Neural progenitor cell (in vitro differentiated cells): ENCODE data around the gene RSL1D1. TPM values are rescaled to one million over a fixed set of nuclear protein-coding genes. Genes with fewer than 3 reads are reported as not detected.
A peak's percentile ranks its signal among the peaks of the same experiment; 100 is the strongest.
"Not testable (repeated sequence)": the region's sequence is repeated elsewhere in the genome, so short reads cannot be mapped to it uniquely, and the experiment has no call there.

Experiments used
- DNase-seq: peaks from one replicate; pipeline ENCODE4 v3.0.0-alpha.2; 2016; ENCODE audit warnings: low spot score
- H2AFZ ChIP-seq: fragments of 200-600 bp; sonication (generic); replicated peaks from 2 replicates; pipeline ENCODE4 v1.6.1; 2016; ENCODE audit warnings: antibody characterized with exemption
- H3F3A ChIP-seq: fragments of 200-600 bp; sonication (generic); 2 replicates; pipeline ENCODE4 v1.6.1; 2016; ENCODE audit warnings: antibody characterized with exemption, low read depth
- H3K27ac ChIP-seq: fragments of 200-600 bp; sonication (generic); 2 replicates; pipeline ENCODE4 v1.5.1; 2016; ENCODE audit warnings: mild to moderate bottlenecking
- H3K27me3 ChIP-seq: fragments of 200-600 bp; sonication (generic); 2 replicates; pipeline ENCODE4 v1.6.1; 2016; ENCODE audit warnings: mild to moderate bottlenecking, moderate library complexity
- H3K36me3 ChIP-seq: fragments of 200-600 bp; sonication (generic); 2 replicates; pipeline ENCODE4 v1.5.1; 2016
- H3K4me1 ChIP-seq: fragments of 200-600 bp; sonication (generic); 2 replicates; pipeline ENCODE4 v1.6.1; 2016; ENCODE audit warnings: mixed run types
- H3K4me2 ChIP-seq: fragments of 200-600 bp; sonication (generic); 2 replicates; pipeline ENCODE4 v1.6.1; 2016
- H3K4me3 ChIP-seq: fragments of 200-600 bp; sonication (generic); 2 replicates; pipeline ENCODE4 v1.5.1; 2016
- H3K79me2 ChIP-seq: fragments of 200-600 bp; sonication (generic); 2 replicates; pipeline ENCODE4 v1.6.1; 2016; ENCODE audit warnings: low read depth
- H3K9ac ChIP-seq: fragments of 200-600 bp; sonication (generic); 2 replicates; pipeline ENCODE4 v1.6.1; 2016
- H3K9me3 ChIP-seq: fragments of 200-600 bp; sonication (generic); 2 replicates; pipeline ENCODE4 v1.5.1; 2016; ENCODE audit warnings: low read depth
- H4K20me1 ChIP-seq: fragments of 200-600 bp; sonication (generic); 2 replicates; pipeline ENCODE4 v1.6.1; 2016; ENCODE audit warnings: low read depth
- H3K27ac Mint-ChIP-seq: 3 replicates; pipeline ENCODE4 v1.8.0; 2021; ENCODE audit warnings: mixed read lengths
- H3K27me3 Mint-ChIP-seq: 2 replicates; pipeline ENCODE4 v1.8.0; 2022; ENCODE audit warnings: low read depth, mild to moderate bottlenecking, inconsistent platforms, moderate library complexity, mixed read lengths; ENCODE audit not compliant: insufficient read depth
- H3K36me3 Mint-ChIP-seq: 3 replicates; pipeline ENCODE4 v1.8.0; 2021; ENCODE audit warnings: mixed read lengths
- H3K4me1 Mint-ChIP-seq: 3 replicates; pipeline ENCODE4 v1.8.0; 2021; ENCODE audit warnings: mixed read lengths
- H3K4me3 Mint-ChIP-seq: 3 replicates; pipeline ENCODE4 v1.8.0; 2021; ENCODE audit warnings: mild to moderate bottlenecking, moderate library complexity, mixed read lengths
- H3K9me3 Mint-ChIP-seq: 3 replicates; pipeline ENCODE4 v1.8.0; 2020; ENCODE audit warnings: mixed read lengths
- CTCF ChIP-seq: fragments of 200-600 bp; sonication (generic); IDR thresholded peaks from 2 replicates; pipeline ENCODE4 v1.5.1; 2017; ENCODE audit warnings: antibody characterized with exemption, mild to moderate bottlenecking
- EZH2 ChIP-seq: fragments of 200-600 bp; sonication (generic); IDR thresholded peaks from 2 replicates; pipeline ENCODE4 v1.6.1; 2017; ENCODE audit warnings: antibody characterized with exemption, mild to moderate bottlenecking, moderate library complexity
- EZH2phosphoT487 ChIP-seq: fragments of 200-600 bp; sonication (generic); IDR thresholded peaks from 2 replicates; pipeline ENCODE4 v1.6.1; 2017; ENCODE audit warnings: antibody characterized with exemption
- total RNA-seq: library from RNA; depleted of rRNA; stranded (reverse); fragments of >200 nt; gene quantifications from 2 replicates; pipeline ENCODE4 v1.2.3, GENCODE V29; 2015; ENCODE audit warnings: low replicate concordance

RSL1D1 gene
- total RNA-seq, 1 donor from 2014 or later = 384 TPM

- Mint-ChIP-seq H3K27me3 (no peaks in the 10 kb centered on the region), H3K4me3 (no peak overlapping the region), H3K36me3 (peaks cover 19% of the 10 kb centered on the region), H3K4me1 (no peaks in the 10 kb centered on the region), H3K27ac (peak overlapping the region; percentile 36), H3K9me3 (no peaks in the 10 kb centered on the region)
- Histone ChIP-seq H3K79me2 (no peaks in the 10 kb centered on the region), H3K9ac (no peak overlapping the region), H3K4me2 (no peak overlapping the region), H3K4me3 (no peak overlapping the region), H3K27ac (no peak overlapping the region), H4K20me1 (peaks cover 3% of the 10 kb centered on the region), H3K4me1 (no peaks in the 10 kb centered on the region), H3K27me3 (no peaks in the 10 kb centered on the region), H3F3A (peaks cover 28% of the 10 kb centered on the region), H3K36me3 (peaks cover 13% of the 10 kb centered on the region), H2AFZ (no peak overlapping the region), H3K9me3 (no peaks in the 10 kb centered on the region)
- TF ChIP-seq EZH2 = no peak
- TF ChIP-seq EZH2phosphoT487 = no peak
- no peak for TF ChIP-seq CTCF
- no peak for DNase-seq
Observed at GRCh38 chr16:11835891-11836649, 15.3 kb downstream of the RSL1D1 start.

GRCh38 chr16:11835309-11835708 is 16.0 kb downstream of the RSL1D1 start:
- Mint-ChIP-seq H3K4me1 (no peaks in the 10 kb centered on the region), H3K9me3 (no peaks in the 10 kb centered on the region), H3K4me3 (no peak overlapping the region), H3K27me3 (no peaks in the 10 kb centered on the region), H3K27ac (no peak overlapping the region), H3K36me3 (peaks cover 19% of the 10 kb centered on the region)
- H3K79me2 ChIP-seq = no peaks in the 10 kb centered on the region
- no peaks in the 10 kb centered on the region for H3K9me3 ChIP-seq
- no peaks in the 10 kb centered on the region for H3K27me3 ChIP-seq
- H2AFZ ChIP-seq = no peak overlapping the region
- no peak overlapping the region for H3K9ac ChIP-seq
- peaks cover 28% of the 10 kb centered on the region for H3F3A ChIP-seq
- no peak overlapping the region for H3K4me3 ChIP-seq
- no peak overlapping the region for H3K4me2 ChIP-seq
- peaks cover 3% of the 10 kb centered on the region for H4K20me1 ChIP-seq
- no peak overlapping the region for H3K27ac ChIP-seq
- no peak for DNase-seq
- TF ChIP-seq EZH2phosphoT487 (no peak), CTCF (no peak), EZH2 (no peak)
- no peaks in the 10 kb centered on the region for H3K4me1 ChIP-seq
- peaks cover 5% of the 10 kb centered on the region for H3K36me3 ChIP-seq

GRCh38 chr16:11833951-11834695 is 17.2 kb downstream of the RSL1D1 start:
- H3F3A ChIP-seq = peaks cover 28% of the 10 kb centered on the region
- H3K4me2 ChIP-seq = no peak overlapping the region
- DNase-seq = no peak
- peaks cover 13% of the 10 kb centered on the region for H3K36me3 Mint-ChIP-seq
- no peaks in the 10 kb centered on the region for H3K4me1 ChIP-seq
- no peak overlapping the region for H3K4me3 ChIP-seq
- no peaks in the 10 kb centered on the region for H3K27me3 Mint-ChIP-seq
- TF ChIP-seq EZH2phosphoT487 = no peak
- no peaks in the 10 kb centered on the region for H3K9me3 Mint-ChIP-seq
- no peak overlapping the region for H3K9ac ChIP-seq
- H2AFZ ChIP-seq = no peak overlapping the region
- H3K4me3 Mint-ChIP-seq = no peak overlapping the region
- no peaks in the 10 kb centered on the region for H3K27me3 ChIP-seq
- H3K9me3 ChIP-seq = no peaks in the 10 kb centered on the region
- H3K27ac ChIP-seq = no peak overlapping the region
- no peaks in the 10 kb centered on the region for H4K20me1 ChIP-seq
- no peak overlapping the region for H3K27ac Mint-ChIP-seq
- H3K4me1 Mint-ChIP-seq = no peaks in the 10 kb centered on the region
- no peaks in the 10 kb centered on the region for H3K79me2 ChIP-seq
- no peaks in the 10 kb centered on the region for H3K36me3 ChIP-seq

GRCh38 chr16:11828696-11829095 is 22.6 kb downstream of the RSL1D1 start:
- Histone ChIP-seq H3K4me3 (no peak overlapping the region), H3K36me3 (no peaks in the 10 kb centered on the region), H3K27me3 (no peaks in the 10 kb centered on the region), H2AFZ (no peak overlapping the region), H3K4me1 (no peaks in the 10 kb centered on the region), H4K20me1 (no peaks in the 10 kb centered on the region), H3F3A (no peaks in the 10 kb centered on the region), H3K9ac (no peak overlapping the region), H3K4me2 (no peak overlapping the region), H3K27ac (no peak overlapping the region), H3K79me2 (no peaks in the 10 kb centered on the region), H3K9me3 (no peaks in the 10 kb centered on the region)
- H3K9me3 Mint-ChIP-seq = no peaks in the 10 kb centered on the region
- H3K36me3 Mint-ChIP-seq = no peaks in the 10 kb centered on the region
- H3K27me3 Mint-ChIP-seq = no peaks in the 10 kb centered on the region
- DNase-seq = no peak
- H3K4me3 Mint-ChIP-seq = no peak overlapping the region
- no peak for TF ChIP-seq EZH2phosphoT487
- TF ChIP-seq EZH2 = no peak
- TF ChIP-seq CTCF = no peak
- H3K4me1 Mint-ChIP-seq = no peaks in the 10 kb centered on the region
- H3K27ac Mint-ChIP-seq = no peak overlapping the region

GRCh38 chr16:11825520-11826165 is 25.7 kb downstream of the RSL1D1 start:
- not testable (repeated sequence) for H3K4me2 ChIP-seq, H3K9ac ChIP-seq, H3K4me3 ChIP-seq, H3F3A ChIP-seq, H3K4me1 Mint-ChIP-seq, H3K36me3 ChIP-seq, H3K9me3 ChIP-seq, H3K36me3 Mint-ChIP-seq, H3K4me1 ChIP-seq, H3K27ac ChIP-seq, H3K9me3 Mint-ChIP-seq, H4K20me1 ChIP-seq, H2AFZ ChIP-seq, H3K27me3 ChIP-seq, H3K27ac Mint-ChIP-seq, DNase-seq, H3K79me2 ChIP-seq, H3K4me3 Mint-ChIP-seq, H3K27me3 Mint-ChIP-seq
